Skin of body (tissue), 2 donors: Measurements from ENCODE around the gene VPS13D. TPM values are rescaled to one million over a fixed set of nuclear protein-coding genes. Genes with fewer than 3 reads are reported as not detected.
"Not testable (repeated sequence)": the region's sequence is repeated elsewhere in the genome, so short reads cannot be mapped to it uniquely, and the experiment has no call there.

Source experiments
- DNase-seq: peaks from one replicate; lab custom pipeline; 2025; lab: John Stamatoyannopoulos, UW
- total RNA-seq: library from RNA; depleted of rRNA; stranded (reverse); fragments of >200 nt; gene quantifications from one replicate; pipeline ENCODE4 v1.2.3, GENCODE V29; 2014

Gene VPS13D
- total RNA-seq, 1 donor from 2014 or later, result 63.3 TPM

DNA sequence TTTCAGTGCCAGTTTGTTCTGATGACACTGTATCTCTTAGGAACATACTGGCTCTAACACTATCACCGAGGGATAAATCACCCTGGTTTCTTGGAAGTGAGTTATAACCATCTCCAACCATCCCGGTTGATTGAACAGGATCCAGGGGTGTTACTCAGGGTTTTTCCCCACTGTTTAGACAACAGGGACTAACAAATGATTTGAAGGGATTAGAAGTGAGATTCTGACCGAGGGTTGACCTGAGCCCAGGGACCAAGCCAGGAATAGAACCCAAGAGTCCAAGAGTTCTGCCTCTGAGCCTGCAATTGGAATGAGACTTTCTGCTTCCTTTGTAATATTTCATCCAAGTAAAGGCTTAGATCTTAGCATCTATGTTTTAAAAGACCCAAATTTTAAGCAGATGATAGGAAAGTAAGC is 234.2 kb downstream of the VPS13D start:
- peak; percentile 84 for DNase-seq

DNA sequence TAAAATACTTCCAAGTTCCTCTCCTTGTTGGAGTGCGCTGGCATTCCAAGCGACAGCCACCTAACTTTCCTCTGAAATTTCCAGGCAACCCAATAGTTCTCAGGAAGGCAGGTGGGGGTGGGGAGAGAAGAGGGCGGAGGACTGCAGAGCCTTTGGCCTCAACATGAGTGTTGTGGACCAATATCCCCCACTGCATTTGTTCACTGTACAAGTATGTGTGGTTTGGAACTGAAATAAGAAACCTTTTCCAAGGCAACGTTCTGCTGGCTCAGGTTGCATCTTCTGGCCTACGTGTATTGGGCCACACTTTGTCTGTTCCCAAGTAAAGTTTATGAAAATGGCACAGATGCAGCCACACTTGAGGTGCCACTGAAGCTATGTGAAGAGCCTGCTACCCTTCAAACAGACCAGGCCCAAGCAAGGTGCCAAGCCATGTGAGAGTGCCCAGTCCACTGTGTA is 234.8 kb downstream of the VPS13D start:
- peak; percentile 87 for DNase-seq

DNA sequence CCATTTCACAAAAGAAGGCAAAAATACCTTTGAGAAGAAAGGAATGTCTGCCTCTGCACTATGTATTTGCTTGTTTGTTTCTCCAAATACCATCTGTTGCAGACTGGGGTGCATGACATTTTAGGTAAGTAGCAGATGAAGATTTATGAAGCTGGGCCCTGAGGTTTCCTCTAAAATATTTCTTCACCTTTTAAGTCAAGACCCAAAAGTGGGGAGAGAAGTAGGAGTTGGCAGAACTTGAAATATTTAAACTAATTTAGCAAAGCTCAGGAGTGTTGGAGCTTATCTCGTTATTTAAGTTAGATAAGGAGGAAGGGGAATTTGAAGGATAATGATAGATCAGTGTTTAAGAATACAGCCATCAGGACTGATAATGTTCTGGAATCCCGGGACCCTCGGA is 235.3 kb downstream of the VPS13D start:
- no peak for DNase-seq

DNA sequence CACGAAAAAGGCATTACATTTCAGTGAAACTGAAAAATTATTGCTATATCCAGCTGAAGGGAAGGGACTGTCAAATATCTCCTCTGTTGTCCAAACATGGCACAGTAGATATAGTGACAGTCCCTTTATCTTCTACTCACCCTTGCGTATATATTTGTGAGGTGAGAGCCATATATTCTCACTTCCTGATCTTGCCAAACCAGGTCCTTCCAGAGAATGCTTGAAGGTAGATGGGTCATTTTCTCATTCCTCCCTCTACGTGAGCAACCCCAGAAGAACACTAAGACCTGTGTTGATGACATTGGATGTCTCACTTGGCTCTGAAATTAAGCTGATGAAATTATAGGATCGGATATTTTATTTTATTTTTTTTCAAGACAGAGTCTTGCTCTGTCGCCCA is 237.0 kb downstream of the VPS13D start:
- DNase-seq, result no peak

DNA sequence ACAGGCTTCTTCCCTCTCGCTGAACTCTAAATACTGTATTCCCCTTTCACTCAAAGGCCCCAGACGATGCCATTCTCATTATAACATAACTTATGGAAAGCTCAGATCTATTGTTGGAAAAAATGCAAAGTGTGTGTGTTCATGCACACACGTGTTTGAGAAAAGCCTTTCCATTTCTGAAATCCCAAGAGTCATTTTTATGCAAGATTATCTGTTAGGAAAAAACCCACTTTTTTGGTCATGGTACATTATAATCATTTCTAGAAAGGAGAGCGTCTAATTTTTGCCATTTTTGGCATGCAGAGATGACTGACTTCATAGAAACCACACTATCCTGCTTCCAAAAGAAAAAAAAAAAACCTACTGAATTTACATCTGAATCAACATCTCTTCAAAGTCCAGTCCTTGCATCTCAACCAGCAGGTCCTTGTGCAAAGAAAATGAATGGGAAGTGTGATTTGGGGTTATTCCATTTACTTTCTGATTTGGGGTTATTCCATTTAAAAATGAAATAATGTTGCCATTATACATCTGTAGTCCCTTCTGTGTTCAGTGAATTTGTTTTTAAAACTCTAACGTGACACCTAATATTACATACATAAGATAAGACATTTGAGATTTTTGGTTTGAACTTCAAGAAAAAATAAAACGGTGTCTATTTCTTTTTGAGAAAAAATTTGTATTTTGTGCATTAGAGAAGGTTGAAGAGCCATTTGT is 237.9 kb downstream of the VPS13D start:
- DNase-seq, result no peak

DNA sequence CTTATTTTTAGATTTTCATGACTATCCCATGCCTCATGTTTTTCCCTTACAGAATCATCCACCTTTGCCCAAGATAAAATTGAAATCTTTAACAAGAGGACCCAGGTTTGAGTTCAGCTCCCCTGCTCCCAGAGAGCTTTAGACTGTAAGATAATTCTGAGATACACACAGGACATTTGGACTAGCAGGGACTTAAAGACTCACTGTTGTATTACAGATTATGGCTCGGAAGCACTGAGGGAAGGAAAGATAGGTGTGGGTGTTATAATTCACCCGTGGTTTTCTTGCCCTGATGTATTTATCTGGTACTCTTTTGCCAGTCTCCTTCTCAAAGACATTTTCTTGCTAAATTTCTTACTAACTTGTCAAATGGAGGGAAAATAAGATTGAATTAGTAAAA is 238.5 kb downstream of the VPS13D start:
- DNase-seq, result no peak

DNA sequence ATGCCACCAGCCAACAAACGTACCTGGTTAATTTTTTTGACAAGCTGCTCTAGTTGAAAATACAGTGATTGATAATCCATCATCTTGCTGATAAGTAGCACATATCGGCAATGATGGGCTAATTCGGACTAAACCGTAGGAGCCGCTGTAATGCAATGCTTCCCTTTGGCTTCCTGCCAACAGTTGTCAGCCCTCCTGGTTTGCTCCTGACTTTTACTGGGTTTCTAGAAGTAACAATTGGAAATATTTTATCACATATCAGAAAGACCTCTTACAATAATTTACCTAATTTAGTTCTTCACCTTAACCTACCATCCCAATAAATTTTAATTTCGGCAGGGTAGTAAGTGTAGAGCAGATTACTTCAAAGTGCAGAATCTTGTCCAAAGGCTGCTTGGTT is 239.7 kb downstream of the VPS13D start:
- no peak for DNase-seq

DNA sequence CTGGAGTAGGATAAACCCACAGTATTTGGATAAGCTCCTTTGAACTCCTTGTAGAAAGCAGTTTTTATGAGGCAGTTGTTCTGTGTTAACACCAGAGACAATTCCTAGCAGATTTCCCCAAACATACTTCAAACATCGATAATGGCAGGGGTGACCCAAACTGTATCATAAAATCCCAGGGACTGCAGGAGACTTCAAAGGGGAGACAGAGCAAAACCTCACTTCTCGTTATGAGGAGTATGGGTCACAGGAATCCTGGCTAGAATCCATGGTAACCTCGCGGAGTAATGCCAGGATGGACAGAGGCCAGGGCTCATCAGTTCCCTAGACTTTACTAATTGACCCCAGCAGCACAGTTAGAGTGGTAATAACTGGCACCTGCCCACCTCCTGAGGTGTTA is 240.2 kb downstream of the VPS13D start:
- DNase-seq, result no peak

DNA sequence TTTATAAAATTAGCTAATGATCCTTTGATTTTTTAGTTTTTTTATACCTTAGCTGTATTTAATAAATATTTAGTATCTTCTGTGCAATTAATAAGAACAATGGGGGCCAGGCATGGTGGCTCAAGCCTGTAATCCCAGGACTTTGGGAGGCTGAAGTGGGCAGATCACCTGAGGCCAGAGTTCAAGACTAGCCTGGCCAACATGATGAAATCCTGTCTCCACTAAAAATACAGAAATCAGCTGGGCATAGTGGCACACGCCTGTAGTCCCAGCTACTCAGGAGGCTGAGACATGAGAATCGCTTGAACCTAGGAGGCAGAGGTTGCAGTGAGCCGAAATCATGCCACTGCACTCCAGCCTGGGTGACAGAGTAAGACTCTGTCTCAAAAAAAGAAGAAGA is 241.1 kb downstream of the VPS13D start:
- DNase-seq, result not testable (repeated sequence)

DNA sequence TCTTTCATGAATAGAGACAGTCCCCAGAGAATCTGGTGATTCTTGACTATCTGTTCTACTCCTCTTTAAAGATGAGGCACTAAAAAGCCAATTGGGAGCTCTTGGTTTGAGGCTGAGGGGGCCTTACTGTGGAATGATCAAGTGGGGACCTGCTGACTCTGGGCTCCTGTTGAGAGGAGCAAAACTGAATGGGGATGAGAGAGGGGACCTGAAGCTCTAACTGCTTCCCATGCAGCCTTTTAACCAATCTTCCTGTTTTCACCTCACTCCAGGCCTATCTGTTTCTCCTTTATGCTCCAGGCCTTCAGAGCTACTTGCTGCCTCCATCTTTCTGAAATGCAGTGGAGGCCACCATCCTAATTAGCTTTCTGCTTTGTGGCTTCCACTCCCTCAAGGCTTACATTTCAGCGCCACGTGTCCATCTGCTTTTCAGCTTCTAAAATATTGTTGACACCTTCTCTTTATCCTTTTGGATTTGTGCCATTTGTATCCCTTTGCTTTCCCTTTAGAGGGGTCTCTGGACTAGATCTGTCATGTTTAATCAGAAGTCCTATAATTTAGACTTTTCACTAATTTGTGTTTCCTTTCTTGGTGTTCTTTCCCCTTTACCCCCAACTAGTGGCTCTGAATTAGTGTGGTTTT is 242.4 kb downstream of the VPS13D start:
- no peak for DNase-seq

DNA sequence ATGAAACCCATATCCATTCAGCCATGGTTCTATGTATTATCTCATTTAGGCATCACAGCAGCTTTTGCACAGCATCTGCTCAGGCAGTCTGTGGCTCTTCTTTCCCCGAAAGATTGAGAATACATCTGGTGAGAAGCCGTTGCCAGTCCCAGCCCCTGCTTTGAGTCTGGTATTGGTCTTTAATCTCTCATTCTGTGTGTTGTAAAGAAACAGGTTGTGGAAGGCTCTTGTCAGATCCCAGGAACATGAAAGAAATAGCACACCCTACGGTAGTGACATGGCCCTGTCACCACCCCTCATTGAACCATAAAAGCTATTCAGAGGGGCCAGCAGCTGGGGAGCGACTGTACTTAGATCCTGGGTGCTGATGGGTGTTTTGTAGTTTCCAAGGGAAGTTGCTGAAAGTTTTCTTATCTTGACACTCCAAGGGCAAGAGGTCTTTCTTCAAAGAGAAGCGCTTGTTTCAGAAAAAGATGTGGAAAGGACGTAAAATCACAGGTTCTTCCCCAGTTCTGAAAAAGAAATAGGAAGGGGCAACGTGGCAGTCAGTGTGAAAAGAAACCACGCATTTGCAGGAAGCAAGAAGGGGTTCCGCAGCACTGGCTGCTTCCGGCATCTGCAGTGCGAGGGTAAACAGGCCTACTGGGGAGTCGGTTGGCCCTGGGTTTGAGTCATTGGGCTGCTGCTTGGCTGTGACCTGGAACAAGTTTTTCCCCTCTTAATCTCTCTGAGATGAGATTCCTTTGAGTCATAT is 243.1 kb downstream of the VPS13D start:
- no peak for DNase-seq

DNA sequence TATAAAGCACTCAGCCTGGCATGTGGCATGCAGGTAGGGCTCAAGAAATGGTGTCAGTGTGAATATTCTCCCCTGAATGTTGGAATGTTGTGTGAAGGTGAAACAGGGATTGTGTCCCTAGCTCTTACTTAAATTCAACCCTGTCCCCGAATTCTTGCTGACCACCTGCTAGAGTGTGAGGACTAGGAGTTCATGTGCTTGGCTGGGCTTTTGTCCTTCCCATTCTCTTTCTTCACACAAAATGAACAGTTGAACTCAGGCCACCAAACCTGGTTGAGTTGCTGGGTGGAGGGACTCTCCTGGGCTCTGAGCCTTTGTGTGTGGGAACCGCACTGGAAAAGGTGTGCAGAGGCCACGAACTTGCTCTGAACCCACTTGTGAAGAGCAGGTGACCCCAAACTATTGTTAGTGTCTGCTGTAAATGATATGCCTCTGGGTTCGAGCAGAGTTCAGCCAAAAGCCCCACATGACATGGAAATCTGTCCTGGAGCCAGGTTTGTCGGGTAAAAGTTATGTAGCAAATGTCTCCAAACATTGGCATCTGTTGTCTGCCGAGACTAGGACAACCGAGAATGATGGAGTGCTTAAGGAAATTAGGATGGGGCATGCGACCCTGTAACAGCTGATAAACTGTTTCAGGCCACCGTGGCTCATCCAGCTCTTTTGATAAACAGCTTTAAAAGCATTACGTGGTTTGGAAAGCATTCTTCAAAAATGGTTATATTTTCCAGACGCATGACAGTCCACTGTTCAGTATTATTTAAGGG is 243.9 kb downstream of the VPS13D start:
- DNase-seq, result peak; percentile 65

DNA sequence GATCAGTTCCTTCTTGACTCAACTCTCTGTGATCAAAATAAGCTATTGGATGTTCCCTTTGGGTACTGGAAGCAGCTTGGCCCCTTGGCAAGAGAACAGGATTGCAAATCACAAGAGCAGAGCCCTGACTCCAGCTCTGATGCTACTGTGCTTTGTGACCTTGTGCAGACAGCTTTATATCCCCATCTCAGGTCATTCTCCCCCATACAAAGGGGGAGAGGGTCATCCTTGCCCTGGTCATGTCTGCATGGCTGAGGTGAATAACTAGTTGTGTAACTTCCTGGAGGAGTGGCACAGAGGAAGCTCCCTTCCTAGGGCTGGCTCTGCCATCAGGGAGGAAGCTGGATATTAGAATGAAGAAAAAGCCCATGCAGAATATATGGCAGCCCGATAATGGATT is 245.3 kb downstream of the VPS13D start:
- no peak for DNase-seq

DNA sequence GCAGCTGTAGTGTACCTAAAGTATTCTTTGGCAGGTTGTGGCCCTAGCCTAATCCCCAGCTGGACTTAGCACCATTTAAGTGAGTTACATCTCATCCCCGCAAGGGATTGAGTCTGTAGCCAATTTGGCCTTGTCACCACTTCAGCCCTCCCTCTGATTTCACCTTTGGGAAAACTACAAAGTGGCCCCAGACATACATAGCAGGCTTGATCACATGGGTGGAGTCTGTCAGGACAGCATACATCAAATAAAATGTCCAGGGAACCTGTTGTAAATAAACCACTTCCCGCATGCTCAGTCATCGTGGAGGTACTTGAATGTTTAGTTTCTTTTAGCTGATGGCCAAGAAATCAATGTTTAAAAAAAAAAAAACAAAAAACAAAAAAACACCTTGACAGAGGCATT is 245.7 kb downstream of the VPS13D start:
- peak; percentile 31 for DNase-seq

DNA sequence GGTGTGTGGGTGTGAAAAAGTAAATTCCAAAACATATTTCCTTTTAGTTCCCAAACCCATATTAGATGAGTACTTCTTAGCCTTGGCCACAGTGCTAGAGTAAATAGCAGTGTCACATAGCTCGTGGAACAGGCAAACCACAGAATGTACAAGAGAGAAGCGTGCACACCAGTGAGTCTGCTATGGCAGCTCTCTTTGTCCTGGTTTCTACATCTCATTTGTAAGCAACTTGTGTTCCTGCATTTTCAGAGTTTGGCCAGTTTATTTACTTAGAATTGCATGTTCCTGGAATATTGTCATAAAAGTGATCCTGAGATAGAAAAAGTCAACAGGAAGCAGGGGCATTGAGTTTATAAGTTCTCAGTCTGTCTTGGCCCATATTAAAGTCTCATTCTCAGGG is 246.1 kb downstream of the VPS13D start:
- no peak for DNase-seq

DNA sequence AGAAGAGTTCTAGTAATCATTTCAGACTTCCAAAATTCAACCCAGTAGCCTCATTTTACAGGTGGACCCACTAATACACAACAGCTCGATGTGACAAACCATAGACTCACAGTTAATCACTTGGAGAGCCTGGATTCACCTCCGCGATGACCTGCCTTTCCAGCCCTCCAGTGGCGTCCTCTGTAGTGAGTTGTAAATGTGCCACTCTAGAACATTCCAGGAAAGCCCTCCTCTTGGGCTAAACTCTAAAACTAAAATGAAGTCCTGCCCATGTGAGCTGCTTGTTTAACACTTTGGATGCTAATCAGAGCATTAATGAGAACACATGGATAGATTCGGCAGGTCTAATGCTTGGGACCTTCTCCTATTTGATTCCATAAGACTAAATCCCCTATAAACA is 247.5 kb downstream of the VPS13D start:
- DNase-seq, result no peak

DNA sequence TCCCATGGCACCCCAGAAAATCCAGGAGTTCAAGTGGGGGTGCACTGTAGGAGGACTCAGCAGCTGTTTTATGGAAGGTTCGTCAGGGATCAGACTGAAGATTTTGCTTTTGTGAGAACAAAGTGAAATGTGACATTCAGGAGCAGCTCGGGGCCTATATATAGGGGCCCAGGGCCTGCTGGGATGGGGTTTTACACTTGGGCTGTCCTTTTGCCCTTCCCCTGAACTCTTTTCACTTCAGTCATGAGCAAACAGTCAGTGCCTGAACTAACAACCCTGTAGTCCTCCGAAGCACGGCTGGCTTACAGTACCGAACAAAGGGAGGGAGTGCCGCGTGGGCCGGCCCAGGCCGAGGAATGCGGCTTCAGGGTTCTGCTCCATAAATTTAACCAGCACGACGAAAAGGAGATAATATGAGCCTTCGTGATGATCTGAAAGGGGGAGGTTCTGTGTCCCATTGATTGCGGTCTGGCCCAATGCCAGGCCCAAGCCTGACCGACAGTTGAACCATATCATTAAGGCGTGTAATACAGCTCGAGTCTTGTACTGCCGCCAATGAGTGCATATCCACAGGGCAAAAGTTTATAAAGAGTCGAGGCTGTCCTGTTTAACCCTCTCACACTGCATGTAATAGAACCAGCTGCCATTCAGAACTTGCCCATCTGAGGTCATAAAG is 248.2 kb downstream of the VPS13D start:
- DNase-seq, result peak; percentile 94

DNA sequence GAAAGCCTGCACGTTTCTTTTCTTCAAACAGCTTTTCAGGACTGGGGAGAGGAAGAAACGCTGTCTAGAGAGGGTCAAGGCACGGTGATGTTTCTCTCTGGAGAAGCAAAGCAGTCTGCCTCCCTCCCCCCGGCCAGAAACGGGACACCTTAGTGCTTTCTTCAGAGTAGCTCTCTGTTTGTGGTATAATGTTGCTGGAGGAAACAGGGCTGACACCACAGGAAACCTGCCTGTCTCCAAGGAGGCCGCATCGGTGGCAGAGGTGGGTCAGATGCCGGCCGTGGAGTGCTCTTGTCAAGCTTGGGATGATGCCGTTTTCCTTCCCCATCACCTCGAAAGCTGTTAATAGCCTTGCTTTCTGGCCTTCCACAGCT is 248.8 kb downstream of the VPS13D start:
- no peak for DNase-seq

DNA sequence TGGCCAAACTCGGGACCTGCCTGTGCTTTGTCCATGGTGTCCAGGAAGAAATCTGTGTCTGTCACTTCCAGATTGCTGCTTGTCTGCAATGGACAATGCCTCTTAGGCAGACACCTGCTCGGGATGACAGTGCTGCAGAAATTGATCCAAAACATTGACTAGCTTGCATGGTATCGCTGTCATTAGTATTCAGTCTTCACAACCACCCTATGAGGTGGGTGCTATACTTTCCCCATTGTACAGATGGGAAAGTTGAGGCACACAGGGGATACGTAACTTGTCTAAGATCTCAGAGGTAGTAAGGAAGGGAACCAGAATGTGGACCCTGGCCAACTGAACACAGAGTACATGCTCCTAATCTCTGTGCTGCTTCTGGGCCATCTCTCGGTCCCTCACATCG is 249.5 kb downstream of the VPS13D start:
- DNase-seq, result no peak

DNA sequence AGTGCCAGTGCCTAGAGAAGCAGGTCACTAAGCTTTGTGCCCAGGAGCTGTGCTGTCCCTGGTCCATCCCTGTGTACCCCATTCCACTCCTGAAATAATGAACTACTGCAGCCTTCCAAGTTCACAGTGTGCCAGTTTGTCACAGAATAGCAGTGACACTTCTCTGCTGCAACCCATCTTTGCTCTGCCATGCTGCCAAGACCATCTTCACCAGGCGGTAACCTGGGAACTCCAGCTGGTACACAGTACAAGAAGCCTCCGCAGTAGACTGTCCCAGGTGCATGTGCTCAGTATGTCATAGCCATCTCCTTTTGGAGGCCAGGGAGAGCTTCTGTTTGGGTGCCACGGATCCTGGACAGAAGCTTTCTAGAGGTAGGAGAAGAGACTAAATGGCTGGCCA is 250.2 kb downstream of the VPS13D start:
- DNase-seq, result no peak

DNA sequence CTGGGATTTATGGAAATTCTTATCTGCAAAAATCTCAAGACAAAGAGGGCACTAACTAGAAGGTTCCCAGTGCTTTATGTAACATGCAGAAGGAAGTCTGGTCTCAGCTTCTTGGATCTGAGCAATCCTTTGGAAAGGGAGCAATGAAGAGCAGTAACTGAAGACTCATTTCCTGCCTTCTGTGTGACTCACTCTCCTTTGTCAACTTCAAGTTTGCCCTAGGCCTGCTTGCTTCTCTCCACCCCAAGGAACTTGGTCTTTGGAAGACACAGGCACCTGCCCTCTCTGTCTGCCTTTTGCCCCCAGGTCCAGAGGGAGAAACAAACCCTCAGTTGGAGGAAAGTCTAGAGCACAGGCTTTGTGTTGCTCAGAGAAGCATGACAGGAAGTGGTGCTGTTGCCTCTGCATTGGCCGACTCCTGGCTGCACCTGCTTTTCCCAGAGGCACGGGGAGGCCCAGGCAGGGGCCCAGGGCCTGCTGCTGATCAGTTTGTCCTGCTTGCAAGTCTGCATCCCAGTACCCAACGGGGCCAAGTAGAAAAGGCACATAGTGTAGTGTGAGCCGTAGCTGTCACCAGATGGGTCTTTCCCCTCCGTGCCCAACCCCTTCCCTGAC is 251.0 kb downstream of the VPS13D start:
- DNase-seq, result peak; percentile 33
